Naive B cell (primary cell): ENCODE results near the gene LARP6. TPM values are rescaled to one million over a fixed set of nuclear protein-coding genes. Genes with fewer than 3 reads are reported as not detected.

Source experiments
- ATAC-seq, 2 donors: fragments of 150-1000 bp; cut with Tn5 transposase; 2 replicates each; pipeline ENCODE4 v1.10.0; 2021; ENCODE audit warnings: low read depth in 2 of 2, mild to moderate bottlenecking in 2 of 2, moderate library complexity in 2 of 2
- DNase-seq: peaks from one replicate; pipeline ENCODE4 v3.0.0; 2022
- H3K27ac Mint-ChIP-seq, 6 donors: one replicate each; pipeline ENCODE4 v1.8.0; 2020 to 2022; ENCODE audit warnings: mild to moderate bottlenecking in 6 of 6, mixed read lengths in 6 of 6, moderate library complexity in 5 of 6, inconsistent platforms in 2 of 6
- H3K27me3 Mint-ChIP-seq, 3 donors: one replicate each; pipeline ENCODE4 v1.8.0; 2021 to 2022; ENCODE audit warnings: mixed read lengths in 3 of 3, mild to moderate bottlenecking in 1 of 3
- H3K36me3 Mint-ChIP-seq, 2 donors: one replicate each; pipeline ENCODE4 v1.8.0; 2020 to 2022; ENCODE audit warnings: mixed read lengths in 2 of 2, inconsistent platforms in 1 of 2, mild to moderate bottlenecking in 1 of 2
- H3K4me1 Mint-ChIP-seq, 3 donors: one replicate each; pipeline ENCODE4 v1.8.0; 2020 to 2022; ENCODE audit warnings: mixed read lengths in 3 of 3, inconsistent platforms in 1 of 3, mild to moderate bottlenecking in 1 of 3, moderate library complexity in 1 of 3
- H3K4me3 Mint-ChIP-seq, 8 donors: one replicate each; pipeline ENCODE4 v1.8.0; 2020 to 2022; ENCODE audit warnings: mild to moderate bottlenecking in 8 of 8, mixed read lengths in 8 of 8, moderate library complexity in 8 of 8, inconsistent platforms in 2 of 8
- H3K9me3 Mint-ChIP-seq, 7 donors: one replicate each; pipeline ENCODE4 v1.8.0; 2020 to 2022; ENCODE audit warnings: mixed read lengths in 7 of 7, mild to moderate bottlenecking in 5 of 7, inconsistent platforms in 2 of 7, moderate library complexity in 1 of 7
- polyA plus RNA-seq, 6 donors: library from polyadenylated mRNA; unstranded; fragments of 300-500 nt; fragmentation: Illumina TruSeq; gene quantifications; one replicate each; pipeline ENCODE4 v1.2.3, GENCODE V29; 2021; ENCODE audit warnings: low read depth in 6 of 6

LARP6 gene
- polyA plus RNA-seq, 6 donors from 2014 or later: not detected

DNA sequence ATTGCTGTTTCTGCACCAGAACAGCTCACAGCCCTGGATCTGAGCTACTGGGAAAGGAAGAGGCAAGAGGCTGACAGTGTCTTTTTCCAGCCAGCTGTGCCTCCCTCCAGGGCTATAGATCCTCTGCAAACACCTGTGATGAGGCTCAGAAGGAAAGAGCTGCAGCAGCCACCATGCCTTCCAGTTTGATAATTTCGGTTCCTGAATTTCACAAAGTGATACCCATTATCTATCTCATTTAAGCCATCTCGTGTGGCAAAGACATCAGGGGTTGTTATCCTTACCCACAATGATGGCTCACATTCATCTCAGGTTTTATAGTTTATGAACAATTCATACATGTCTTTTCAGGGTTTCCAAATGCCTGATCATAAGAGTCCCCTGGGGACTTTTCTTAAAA is 1.8 kb upstream of the LARP6 start:
- DNase-seq: no peak
- H3K4me1 Mint-ChIP-seq: peaks cover 5 to 12% (median 6%) of the 10 kb centered on the region in 3 donors
- H3K27me3 Mint-ChIP-seq: peaks cover 47 to 54% (median 54%) of the 10 kb centered on the region in 3 donors

DNA sequence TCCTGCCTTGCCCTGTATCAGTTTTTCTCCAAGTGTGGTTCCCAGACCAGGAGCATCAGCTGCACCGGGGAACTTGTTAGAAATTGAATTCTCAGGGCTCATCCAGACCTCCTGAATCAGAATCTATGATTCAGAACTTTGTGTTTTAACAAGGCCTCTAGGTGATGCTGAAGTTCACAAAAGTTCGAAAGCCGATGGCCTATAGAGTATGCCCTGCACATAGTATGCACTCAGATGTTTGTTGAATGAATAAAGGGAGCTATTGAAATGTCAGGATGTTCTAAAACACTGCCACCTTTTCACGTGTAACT is 664 bp upstream of the LARP6 start:
- Mint-ChIP-seq H3K9me3 (no peaks in the 10 kb centered on the region), H3K27me3 (peaks cover 58 to 64% (median 64%) of the 10 kb centered on the region in 3 donors), H3K4me3 (peak overlapping the region; percentile 72 to 88 (median 83)), H3K27ac (peak overlapping the region in 1 of 6 donors; percentile 78), H3K36me3 (no peaks in the 10 kb centered on the region), H3K4me1 (peaks cover 5 to 12% (median 6%) of the 10 kb centered on the region in 3 donors)
- no peak for ATAC-seq
- no peak for DNase-seq

More for the DNA sequence above, 1.8 kb upstream of the LARP6 start:
- Mint-ChIP-seq H3K9me3 (no peaks in the 10 kb centered on the region), H3K4me3 (no peak overlapping the region), H3K27ac (no peak overlapping the region), H3K36me3 (no peaks in the 10 kb centered on the region)
- no peak for ATAC-seq

DNA sequence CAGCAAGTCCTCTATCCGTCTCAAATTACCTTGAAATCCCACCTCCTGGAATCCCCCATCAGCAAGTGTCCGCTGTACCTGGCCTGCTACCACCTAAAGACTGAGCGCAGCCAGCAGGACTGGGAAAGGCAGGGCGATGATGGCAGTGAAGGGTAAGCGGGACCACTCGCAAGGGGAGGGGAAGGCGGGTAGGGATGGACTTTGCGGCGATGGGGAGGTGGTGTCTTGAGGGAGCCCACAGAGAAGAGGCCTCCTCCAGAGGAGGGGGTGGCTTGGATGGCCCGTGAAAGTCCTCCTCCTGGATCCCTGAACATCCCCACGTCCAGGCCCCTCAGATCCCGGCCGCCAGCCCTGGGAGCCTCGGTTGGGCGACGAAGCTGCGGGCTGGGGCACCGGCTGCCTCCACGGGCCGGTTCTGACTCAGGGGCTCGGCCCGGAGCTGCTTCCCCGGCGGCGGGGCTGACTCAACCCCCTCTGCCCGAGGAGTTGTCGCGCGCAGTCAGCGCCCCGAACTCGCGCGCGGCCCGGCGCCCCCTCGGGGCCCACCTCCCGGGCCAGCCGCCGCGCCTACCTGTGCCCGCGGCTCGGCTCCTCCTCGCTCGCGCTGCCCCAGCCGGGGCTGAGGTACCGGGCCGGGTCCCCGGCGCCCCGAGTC is 512 bp downstream of the LARP6 start:
- H3K9me3 Mint-ChIP-seq: no peaks in the 10 kb centered on the region
- no peak overlapping the region for H3K27ac Mint-ChIP-seq
- DNase-seq (peak; percentile 5), ATAC-seq (peak; percentile 18 to 20)
- peak overlapping the region; percentile 45 to 87 (median 78) for H3K4me3 Mint-ChIP-seq
- no peaks in the 10 kb centered on the region for H3K36me3 Mint-ChIP-seq
- H3K4me1 Mint-ChIP-seq: peaks cover 5 to 12% (median 6%) of the 10 kb centered on the region in 3 donors
- H3K27me3 Mint-ChIP-seq: peaks cover 58 to 62% (median 60%) of the 10 kb centered on the region in 3 donors

DNA sequence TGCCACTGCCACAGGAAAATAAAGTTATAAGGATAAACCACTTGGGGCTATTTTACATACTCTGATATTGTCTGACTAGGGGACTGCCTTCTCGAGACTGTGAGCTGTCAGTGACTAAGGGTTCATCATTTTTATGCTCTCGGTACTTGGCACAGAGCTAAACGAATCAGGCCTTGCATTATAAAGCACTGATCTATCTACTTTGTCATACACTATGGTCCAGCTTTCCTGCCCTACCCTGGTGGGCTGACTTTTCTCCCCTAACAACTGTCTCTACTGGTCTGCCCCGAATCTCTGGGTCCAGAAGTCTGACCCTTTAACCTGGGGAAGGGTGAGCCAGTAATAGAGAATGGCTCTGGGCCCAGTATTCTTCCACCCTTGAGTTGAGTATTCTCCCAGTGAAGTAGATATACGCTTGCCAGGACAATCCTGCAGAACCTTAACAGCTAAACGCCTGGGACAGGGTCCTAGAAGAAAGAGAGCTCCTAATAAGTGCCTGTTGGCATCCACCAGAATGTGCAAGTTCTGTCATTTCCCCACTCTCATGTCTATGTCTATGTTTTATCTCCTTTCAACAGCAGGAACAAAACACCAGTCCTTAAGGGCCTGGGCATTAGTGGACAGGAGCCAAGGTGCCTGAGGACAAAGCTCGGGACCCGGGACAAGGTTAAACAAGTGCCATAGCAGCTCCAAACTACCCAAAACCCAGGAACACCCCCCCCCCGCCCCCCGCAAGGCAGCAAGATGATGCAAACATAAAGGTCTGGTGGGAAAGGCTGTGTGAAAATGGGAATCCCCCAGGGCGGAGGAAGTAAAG is 1.2 kb downstream of the LARP6 start:
- ATAC-seq: no peak
- Mint-ChIP-seq H3K9me3 (no peaks in the 10 kb centered on the region), H3K36me3 (no peaks in the 10 kb centered on the region), H3K27me3 (peaks cover 64 to 65% (median 64%) of the 10 kb centered on the region in 3 donors), H3K4me1 (peaks cover 5 to 12% (median 6%) of the 10 kb centered on the region in 3 donors), H3K4me3 (peak overlapping the region; percentile 45 to 87 (median 72)), H3K27ac (no peak overlapping the region)
- no peak for DNase-seq

DNA sequence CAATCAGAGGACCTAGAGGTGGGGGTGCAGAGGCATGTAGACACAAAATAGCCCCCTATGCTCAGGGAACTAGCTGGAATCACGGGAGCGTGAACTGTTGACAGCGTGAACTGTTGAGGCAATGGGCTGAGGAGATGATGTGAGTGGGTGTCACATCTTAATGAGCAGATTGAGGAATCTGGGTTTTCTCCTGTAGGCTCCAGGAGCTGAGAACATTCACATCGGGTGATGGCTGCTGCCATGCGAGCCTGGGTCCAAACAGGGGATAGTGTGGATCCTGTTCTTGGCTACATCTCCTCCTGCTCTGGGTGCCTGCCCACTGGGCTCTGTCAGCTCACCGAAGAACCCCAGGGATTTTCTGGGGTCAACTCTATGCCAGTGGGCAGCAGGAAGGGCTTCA is 2.1 kb downstream of the LARP6 start:
- H3K27me3 Mint-ChIP-seq: peaks cover 65 to 66% (median 66%) of the 10 kb centered on the region in 3 donors
- no peak overlapping the region for H3K27ac Mint-ChIP-seq
- H3K9me3 Mint-ChIP-seq: no peaks in the 10 kb centered on the region
- peak overlapping the region in 1 of 8 donors; percentile 35 for H3K4me3 Mint-ChIP-seq
- DNase-seq (no peak), ATAC-seq (no peak)
- peaks cover 5 to 12% (median 6%) of the 10 kb centered on the region in 3 donors for H3K4me1 Mint-ChIP-seq
- H3K36me3 Mint-ChIP-seq: no peaks in the 10 kb centered on the region

DNA sequence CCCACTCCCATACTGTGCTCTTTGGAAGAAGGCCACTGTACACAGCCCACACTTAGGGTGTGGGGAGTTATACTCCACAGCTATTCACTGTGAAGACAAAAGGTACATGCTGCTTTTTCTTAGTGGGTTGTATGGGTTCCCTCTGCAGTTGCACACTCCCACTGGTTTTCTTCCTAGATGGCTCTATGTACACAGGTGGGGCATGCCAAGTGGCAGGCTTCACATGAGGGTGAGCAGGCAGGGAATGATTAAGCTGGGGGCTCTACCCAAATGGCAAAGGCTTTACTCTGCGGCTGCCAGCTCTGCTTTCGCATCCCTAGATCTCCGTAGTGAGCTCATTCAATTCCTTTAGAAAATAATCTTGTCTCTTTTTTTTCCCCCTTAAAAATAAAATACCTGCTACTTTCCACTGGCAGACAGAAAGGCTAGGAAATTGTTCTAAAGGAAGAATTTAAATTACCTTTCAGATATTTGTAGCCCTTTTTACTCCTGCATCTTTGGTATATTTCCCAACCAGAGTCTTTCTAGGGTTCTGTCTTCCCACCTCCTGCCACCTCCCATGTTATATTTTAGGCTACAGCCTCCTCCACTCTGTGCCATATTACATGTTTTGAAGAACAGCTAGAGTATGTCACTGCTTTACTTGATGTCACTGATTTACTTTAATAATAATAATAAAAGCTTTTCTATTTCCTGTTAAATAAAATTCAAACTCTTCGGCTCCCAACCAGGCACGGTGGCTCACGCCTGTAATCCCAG is 8.2 kb downstream of the LARP6 start:
- H3K27me3 Mint-ChIP-seq: peaks cover 33 to 64% (median 51%) of the 10 kb centered on the region in 3 donors
- peaks cover 0 to 4% (median 0%) of the 10 kb centered on the region in 7 donors for H3K9me3 Mint-ChIP-seq
- no peak overlapping the region for H3K4me3 Mint-ChIP-seq
- H3K4me1 Mint-ChIP-seq: no peaks in the 10 kb centered on the region
- ATAC-seq: no peak
- no peak overlapping the region for H3K27ac Mint-ChIP-seq
- H3K36me3 Mint-ChIP-seq: no peaks in the 10 kb centered on the region
- no peak for DNase-seq

DNA sequence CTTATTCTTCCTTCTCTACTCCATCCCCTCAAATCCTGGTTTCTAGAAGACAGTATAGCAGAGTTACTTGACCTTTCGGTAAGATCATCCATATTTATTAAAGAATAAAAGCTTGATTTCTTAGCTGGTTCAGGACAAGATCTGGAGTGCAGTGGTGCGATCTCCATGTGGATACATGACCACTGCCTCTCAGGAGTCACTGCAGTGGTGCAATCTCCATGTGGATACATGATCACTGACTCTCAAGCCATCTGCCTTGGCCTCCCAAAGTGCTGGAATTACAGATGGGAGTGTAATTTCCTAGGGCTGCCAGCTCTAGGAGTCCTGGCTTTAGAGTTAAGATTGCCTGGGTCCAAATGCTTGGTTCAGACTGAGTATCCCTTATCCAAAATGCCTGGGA is 16.5 kb downstream of the LARP6 start:
- Mint-ChIP-seq H3K9me3 (peaks cover 0 to 4% (median 0%) of the 10 kb centered on the region in 7 donors), H3K27me3 (peaks cover 4 to 48% (median 12%) of the 10 kb centered on the region in 3 donors), H3K4me1 (no peaks in the 10 kb centered on the region), H3K36me3 (no peaks in the 10 kb centered on the region), H3K4me3 (no peak overlapping the region), H3K27ac (no peak overlapping the region)
- no peak for DNase-seq
- no peak for ATAC-seq

DNA sequence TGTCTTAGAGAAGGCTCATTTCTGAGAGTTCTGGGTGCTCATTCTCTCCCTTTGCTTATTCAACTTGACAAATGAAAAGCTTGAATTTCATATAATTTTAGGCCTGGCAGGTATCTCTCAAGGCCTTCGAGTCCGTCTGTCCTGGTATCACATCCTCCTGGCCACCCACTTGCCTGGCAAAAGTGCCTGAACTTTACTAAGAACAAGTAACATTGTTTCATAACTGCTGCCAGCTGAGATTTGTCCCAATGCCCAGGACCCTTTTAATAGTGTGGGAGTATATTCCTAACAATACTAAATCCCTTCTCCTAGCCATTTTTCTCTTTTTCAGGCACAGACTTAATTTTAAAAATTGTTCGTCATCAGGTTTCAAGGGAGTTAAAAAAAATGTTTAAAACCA is 18.1 kb downstream of the LARP6 start:
- no peaks in the 10 kb centered on the region for H3K4me1 Mint-ChIP-seq
- H3K36me3 Mint-ChIP-seq: no peaks in the 10 kb centered on the region
- ATAC-seq: no peak
- H3K9me3 Mint-ChIP-seq: no peaks in the 10 kb centered on the region
- H3K27me3 Mint-ChIP-seq: peaks cover 4 to 39% (median 5%) of the 10 kb centered on the region in 3 donors
- H3K27ac Mint-ChIP-seq: no peak overlapping the region
- H3K4me3 Mint-ChIP-seq: no peak overlapping the region
- no peak for DNase-seq

DNA sequence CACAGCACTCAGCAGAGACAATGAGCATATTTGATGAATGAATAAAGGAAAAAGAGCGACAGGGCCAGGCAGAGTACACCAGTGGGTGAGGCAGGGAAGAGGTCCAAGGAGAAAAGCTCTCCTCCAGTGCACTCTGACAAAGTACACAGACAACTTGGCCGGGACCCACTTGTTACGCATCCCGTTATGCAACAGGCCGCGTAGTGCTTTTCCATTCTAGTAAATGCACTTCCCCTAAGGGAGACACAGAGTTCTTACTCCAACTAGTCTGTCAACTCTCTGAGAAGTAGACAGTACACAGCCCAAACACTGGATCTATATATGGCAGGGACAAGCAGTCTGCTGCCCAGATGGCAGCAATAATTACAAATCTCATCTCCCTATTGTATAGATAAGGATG is 18.5 kb downstream of the LARP6 start:
- Mint-ChIP-seq H3K4me1 (no peaks in the 10 kb centered on the region), H3K27ac (no peak overlapping the region), H3K27me3 (peaks cover 4 to 43% (median 5%) of the 10 kb centered on the region in 3 donors), H3K36me3 (no peaks in the 10 kb centered on the region), H3K4me3 (no peak overlapping the region), H3K9me3 (no peaks in the 10 kb centered on the region)
- DNase-seq (no peak), ATAC-seq (no peak)

DNA sequence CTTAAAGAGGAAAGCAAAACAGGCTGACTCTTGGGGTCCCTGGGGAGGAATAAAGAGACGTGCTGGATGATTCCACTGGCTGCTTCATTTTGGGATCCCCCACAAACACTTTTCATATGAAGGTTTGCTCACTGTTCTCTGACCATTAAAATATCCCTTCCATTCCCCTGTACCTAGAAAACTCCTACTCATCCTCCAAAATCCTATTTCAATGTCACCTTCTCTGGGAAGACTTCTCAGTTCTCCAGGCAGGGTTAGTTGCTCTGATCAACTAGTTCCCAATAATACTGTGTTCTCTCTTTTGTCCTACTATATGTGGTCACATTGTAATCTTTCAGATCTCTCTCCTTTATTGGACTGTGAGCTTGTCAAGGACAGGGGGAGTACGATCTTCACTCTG is 19.0 kb downstream of the LARP6 start:
- Mint-ChIP-seq H3K27me3 (peaks cover 6 to 46% (median 7%) of the 10 kb centered on the region in 3 donors), H3K4me3 (no peak overlapping the region), H3K4me1 (no peaks in the 10 kb centered on the region), H3K36me3 (no peaks in the 10 kb centered on the region), H3K27ac (no peak overlapping the region), H3K9me3 (no peaks in the 10 kb centered on the region)
- DNase-seq (no peak), ATAC-seq (no peak)

DNA sequence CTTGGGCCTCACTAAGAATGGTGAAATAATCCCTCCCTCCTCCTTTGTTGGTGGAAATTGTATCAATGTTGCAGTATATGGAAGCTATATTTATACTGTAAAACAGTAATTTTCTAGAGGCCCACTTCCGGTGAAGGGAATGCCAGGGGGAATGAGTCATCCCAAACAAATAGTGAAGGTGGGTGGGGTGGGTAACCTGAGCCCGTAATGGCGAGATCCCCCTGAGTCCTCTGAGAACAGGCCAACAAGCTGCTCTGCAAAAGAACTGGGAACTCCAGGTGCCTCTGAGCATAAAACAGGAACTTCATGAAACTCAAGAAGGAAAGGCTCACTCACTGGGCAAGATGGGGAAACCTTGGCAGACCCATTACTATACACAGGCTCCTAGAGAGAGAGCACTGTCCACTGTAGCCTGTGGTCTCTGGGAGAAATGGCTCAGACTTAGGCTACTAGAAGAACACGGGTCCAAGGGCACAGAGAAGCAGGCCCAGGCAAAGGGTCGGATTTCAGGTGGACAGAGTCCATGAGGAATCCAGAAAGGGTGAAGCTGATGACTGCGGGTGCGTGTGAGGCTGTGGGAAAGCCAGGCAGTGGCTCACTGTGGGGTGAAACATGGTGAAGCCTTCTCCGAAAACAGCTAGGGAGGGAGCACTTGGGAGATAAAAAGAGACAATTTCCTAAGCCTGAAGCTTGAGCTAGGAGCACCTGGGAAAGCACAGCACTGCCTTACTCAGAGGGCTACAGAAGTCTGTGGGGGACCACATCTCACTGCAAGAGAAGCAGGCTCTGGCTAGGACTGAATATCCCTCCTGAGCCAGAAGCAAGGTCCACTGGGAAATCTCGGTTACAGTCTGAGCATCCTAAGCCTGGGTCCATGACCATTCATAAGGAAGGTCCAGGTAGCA is 19.8 kb downstream of the LARP6 start:
- Mint-ChIP-seq H3K4me3 (no peak overlapping the region), H3K36me3 (no peaks in the 10 kb centered on the region)

DNA sequence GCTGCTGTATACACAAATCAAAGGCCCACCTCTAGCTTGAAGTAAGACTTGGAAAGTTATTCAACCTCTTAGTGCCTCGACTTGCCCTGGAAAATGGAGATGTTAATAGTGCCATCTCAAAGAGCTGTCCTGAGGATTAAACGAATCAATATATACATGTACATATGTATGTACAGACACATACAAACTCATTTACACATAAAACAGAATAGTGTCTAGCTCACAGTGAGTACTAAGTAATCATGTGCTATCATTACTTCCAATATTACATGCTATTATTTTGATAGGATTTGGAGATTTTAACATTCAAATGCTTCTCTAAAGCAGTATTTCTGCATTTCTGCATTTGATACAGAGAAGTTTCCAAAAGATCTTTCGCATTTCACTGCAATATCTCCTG is 20.5 kb downstream of the LARP6 start:
- no peak overlapping the region for H3K4me3 Mint-ChIP-seq
- H3K27ac Mint-ChIP-seq: no peak overlapping the region
- H3K4me1 Mint-ChIP-seq: no peaks in the 10 kb centered on the region
- H3K27me3 Mint-ChIP-seq: peaks cover 11 to 54% (median 14%) of the 10 kb centered on the region in 3 donors
- ATAC-seq: no peak
- H3K36me3 Mint-ChIP-seq: no peaks in the 10 kb centered on the region
- DNase-seq: no peak
- no peaks in the 10 kb centered on the region for H3K9me3 Mint-ChIP-seq

More for the DNA sequence above, 19.8 kb downstream of the LARP6 start:
- no peak overlapping the region for H3K27ac Mint-ChIP-seq
- no peaks in the 10 kb centered on the region for H3K4me1 Mint-ChIP-seq
- ATAC-seq: no peak
- H3K9me3 Mint-ChIP-seq: no peaks in the 10 kb centered on the region
- no peak for DNase-seq
- H3K27me3 Mint-ChIP-seq: peaks cover 11 to 54% (median 14%) of the 10 kb centered on the region in 3 donors

DNA sequence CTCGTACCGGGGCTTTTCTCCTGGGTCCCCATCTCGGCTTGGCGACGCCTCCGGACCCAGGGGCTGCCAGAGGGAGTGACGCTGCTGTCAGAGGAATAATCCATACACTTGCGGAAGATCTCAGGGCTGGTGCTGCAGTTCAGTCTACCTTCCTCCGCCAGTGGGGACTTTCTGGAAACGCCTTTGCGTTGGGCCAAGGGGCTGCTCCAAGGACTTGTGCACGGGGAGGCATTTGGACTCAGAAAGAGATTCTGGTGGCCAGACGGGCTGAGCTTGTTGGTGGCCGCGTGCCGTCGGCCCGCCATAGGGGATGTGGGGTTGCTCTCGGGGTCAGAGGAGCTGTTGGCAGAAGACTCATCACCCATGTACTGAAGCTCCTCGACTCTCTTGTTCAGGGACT is 21.8 kb downstream of the LARP6 start:
- Mint-ChIP-seq H3K27ac (no peak overlapping the region), H3K27me3 (peaks cover 11 to 62% (median 14%) of the 10 kb centered on the region in 3 donors)

More for the DNA sequence above, 21.8 kb downstream of the LARP6 start:
- H3K4me1 Mint-ChIP-seq: no peaks in the 10 kb centered on the region
- no peaks in the 10 kb centered on the region for H3K9me3 Mint-ChIP-seq
- ATAC-seq (no peak), DNase-seq (no peak)
- H3K36me3 Mint-ChIP-seq: no peaks in the 10 kb centered on the region
- H3K4me3 Mint-ChIP-seq: no peak overlapping the region
